Measurements from ENCODE around the gene NDUFB7. TPM values are rescaled to one million over a fixed set of nuclear protein-coding genes. Genes with fewer than 3 reads are reported as not detected.
"Not testable (repeated sequence)": the region's sequence is repeated elsewhere in the genome, so short reads cannot be mapped to it uniquely, and the experiment has no call there.

NDUFB7 gene
- total RNA-seq, 2 donors from 2014 or later = 507 to 534 TPM

GRCh38 chr19:14565765-14566711 is 5.8 kb downstream of the NDUFB7 start:
- WGBS = 85% methylated on average over 29 of the region's 31 CpGs
- H3K4me1 ChIP-seq (replicated peaks) = peaks cover 5% of the 10 kb centered on the region
- H3K9me3 ChIP-seq = no peaks in the 10 kb centered on the region
- TF ChIP-seq POLR2A (IDR thresholded peaks at IDR 0.05) (no peak), CTCF (IDR thresholded peaks at IDR 0.05) (no peak), POLR2AphosphoS5 (IDR thresholded peaks at IDR 0.05) (no peak)
- no peak for DNase-seq (ENCODE audit: low spot score)
- intact Hi-C loops (cut with DNase I) = no loop called here
- no peaks in the 10 kb centered on the region for H3K36me3 ChIP-seq
- H3K27ac ChIP-seq = no peak overlapping the region
- H3K27me3 ChIP-seq (replicated peaks; ENCODE audit: insufficient read depth) = no peaks in the 10 kb centered on the region
- no peak overlapping the region for H3K4me3 ChIP-seq

- Histone ChIP-seq H3K27me3 (replicated peaks; ENCODE audit: insufficient read depth) (no peaks in the 10 kb centered on the region), H3K4me3 (no peak overlapping the region), H3K36me3 (no peaks in the 10 kb centered on the region), H3K27ac (no peak overlapping the region), H3K4me1 (replicated peaks) (peaks cover 5% of the 10 kb centered on the region), H3K9me3 (no peaks in the 10 kb centered on the region)
- intact Hi-C loops (cut with DNase I) = no loop called here
- TF ChIP-seq POLR2A (IDR thresholded peaks at IDR 0.05) = no peak
- TF ChIP-seq CTCF (IDR thresholded peaks at IDR 0.05) = no peak
- no peak for TF ChIP-seq POLR2AphosphoS5 (IDR thresholded peaks at IDR 0.05)
- WGBS = 87% methylated on average over 22 of the region's 22 CpGs
- DNase-seq (ENCODE audit: low spot score) = no peak
These were observed 6.6 kb downstream of the NDUFB7 start for GRCh38 chr19:14565298-14565679.

GRCh38 chr19:14564652-14565297 is 7.1 kb downstream of the NDUFB7 start:
- H3K9me3 ChIP-seq; H3K27ac ChIP-seq; intact Hi-C loops (cut with DNase I); H3K36me3 ChIP-seq; H3K27me3 ChIP-seq (replicated peaks; ENCODE audit: insufficient read depth); DNase-seq (ENCODE audit: low spot score); H3K4me1 ChIP-seq (replicated peaks); H3K4me3 ChIP-seq: not testable (repeated sequence)
- 78% methylated on average over 22 of the region's 22 CpGs for WGBS

GRCh38 chr19:14563989-14564651 is 7.7 kb downstream of the NDUFB7 start:
- no peak for TF ChIP-seq POLR2AphosphoS5 (IDR thresholded peaks at IDR 0.05)
- no peaks in the 10 kb centered on the region for H3K9me3 ChIP-seq
- H3K4me3 ChIP-seq = no peak overlapping the region
- H3K36me3 ChIP-seq = no peaks in the 10 kb centered on the region
- H3K4me1 ChIP-seq (replicated peaks) = peaks cover 5% of the 10 kb centered on the region
- intact Hi-C loops (cut with DNase I) = no loop called here
- no peak overlapping the region for H3K27ac ChIP-seq
- H3K27me3 ChIP-seq (replicated peaks; ENCODE audit: insufficient read depth) = no peaks in the 10 kb centered on the region
- WGBS = 74% methylated on average over 33 of the region's 33 CpGs
- DNase-seq (ENCODE audit: low spot score) = no peak

- Histone ChIP-seq H3K4me3 (no peak overlapping the region), H3K27ac (no peak overlapping the region), H3K4me1 (replicated peaks) (peaks cover 5% of the 10 kb centered on the region), H3K9me3 (no peaks in the 10 kb centered on the region), H3K36me3 (no peaks in the 10 kb centered on the region), H3K27me3 (replicated peaks; ENCODE audit: insufficient read depth) (no peaks in the 10 kb centered on the region)
- intact Hi-C loops (cut with DNase I) = no loop called here
- TF ChIP-seq CTCF (IDR thresholded peaks at IDR 0.05) = no peak
- TF ChIP-seq POLR2A (IDR thresholded peaks at IDR 0.05) = no peak
- no peak for TF ChIP-seq POLR2AphosphoS5 (IDR thresholded peaks at IDR 0.05)
- WGBS = 92% methylated on average over 7 of the region's 16 CpGs
- DNase-seq (ENCODE audit: low spot score) = no peak
These were observed 8.3 kb downstream of the NDUFB7 start for GRCh38 chr19:14563590-14563926.
